GM10248 (cell line): ENCODE data around the gene APOB.

Source experiments
- CTCF ChIA-PET: fragments of 300-600 bp; sonication (Branson Sonifier 250); formaldehyde crosslinking; extraction: SDS; loops from one replicate; lab custom pipeline; 2021; ENCODE audit warnings: antibody characterized with exemption; lab: Yijun Ruan, JAX
- POLR2A ChIA-PET: fragments of 350-650 bp; sonication (Branson Sonifier 250); formaldehyde crosslinking; extraction: SDS; loops from one replicate; lab custom pipeline; 2020; ENCODE audit warnings: antibody characterized with exemption; lab: Yijun Ruan, JAX
- DNase-seq: peaks from one replicate; pipeline ENCODE4 v3.0.0; 2012; ENCODE audit errors: extremely low spot score
- CTCF ChIP-seq: IDR thresholded peaks from 2 replicates; pipeline ENCODE4 v1.5.1; 2012; ENCODE audit warnings: mild to moderate bottlenecking, low read depth; ENCODE audit errors: extremely low read depth, missing control alignments, control extremely low read depth

APOB gene

GRCh38 chr2:21055879-21056790, 12.3 kb upstream of the APOB start:
- DNase-seq, result no peak
- POLR2A ChIA-PET, result no interaction called here
- TF ChIP-seq CTCF, result no peak
- CTCF ChIA-PET, result interaction anchor here (1.6 to 3.2 kb wide), 3 partner anchors 9 to 15 kb away, joined by 7 to 17 read pairs (median 7); partner anchors contain the start of gene APOB

GRCh38 chr2:21055451-21055850, 11.6 kb upstream of the APOB start:
- ChIA-PET POLR2A (no interaction called here), CTCF (interaction anchor here (1.0 to 3.2 kb wide), 4 partner anchors 8 to 15 kb away, joined by 3 to 17 read pairs (median 7); partner anchors contain the start of gene APOB)
- no peak for DNase-seq
- no peak for TF ChIP-seq CTCF

GRCh38 chr2:21054011-21054410, 10.1 kb upstream of the APOB start:
- CTCF ChIA-PET, result interaction anchor here (1.1 to 3.2 kb wide), 3 partner anchors 9 to 11 kb away, joined by 4 to 17 read pairs (median 6); partner anchors contain the start of gene APOB
- POLR2A ChIA-PET, result no interaction called here
- TF ChIP-seq CTCF, result no peak
- DNase-seq, result no peak

GRCh38 chr2:21052044-21052443, 8.2 kb upstream of the APOB start:
- no peak for TF ChIP-seq CTCF
- ChIA-PET CTCF (no interaction called here), POLR2A (no interaction called here)
- DNase-seq, result no peak

GRCh38 chr2:21050164-21050563, 6.3 kb upstream of the APOB start:
- POLR2A ChIA-PET, result no interaction called here
- CTCF ChIA-PET, result no interaction called here
- no peak for TF ChIP-seq CTCF
- no peak for DNase-seq

GRCh38 chr2:21047141-21048009, 3.5 kb upstream of the APOB start:
- DNase-seq, result no peak
- CTCF ChIA-PET, result interaction anchor here (1.3 to 6.1 kb wide), 6 partner anchors 9 to 271 kb away, joined by 3 to 57 read pairs (median 6); no protein-coding TSS in a partner anchor
- POLR2A ChIA-PET, result no interaction called here
- TF ChIP-seq CTCF, result no peak
